HG03066 (cell line): ENCODE measurements around the gene C17orf114.

Experiments used
- ATAC-seq: cut with Tn5 transposase; IDR thresholded peaks from one replicate; pipeline ENCODE4 v1.9.1; 2021; ENCODE audit warnings: low read depth; ENCODE audit not compliant: unreplicated experiment

Gene C17orf114

GRCh38 chr17:4788807-4789700, 13.1 kb downstream of the C17orf114 start, which contains the start of gene GLTPD2:
Gene GLTPD2, plus strand, starts transcription at chr17:4788964. Its CDS starts 48 bp downstream, at chr17:4789012.
- no peak for ATAC-seq

- ATAC-seq = no peak
These were observed 13.8 kb downstream of the C17orf114 start for GRCh38 chr17:4788159-4788806.

DNA sequence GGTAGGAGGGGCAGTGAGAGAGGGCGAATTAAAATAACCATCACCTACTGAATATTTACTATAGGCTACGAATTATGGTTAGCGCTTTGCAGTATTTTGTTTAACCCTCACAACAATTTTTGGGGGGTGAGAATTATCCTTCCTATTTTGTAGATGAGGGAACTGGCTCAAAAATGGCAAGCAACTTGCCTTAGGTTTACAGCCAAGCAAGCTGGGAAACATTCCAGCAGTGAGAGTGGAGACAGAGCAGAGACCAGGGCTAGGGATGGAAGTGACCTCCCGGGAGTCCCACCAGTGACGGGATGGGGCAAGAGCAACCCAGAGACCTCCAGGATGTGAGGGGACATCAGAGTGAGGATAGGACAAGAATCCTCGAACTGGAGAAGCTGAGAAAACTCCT, 15.6 kb downstream of the C17orf114 start:
- ATAC-seq = no peak

GRCh38 chr17:4786106-4786511, 16.0 kb downstream of the C17orf114 start, which contains the start of gene VMO1:
Gene VMO1, minus strand, starts transcription at chr17:4786364. Its CDS starts 12 bp downstream, at chr17:4786352.
- ATAC-seq = no peak

DNA sequence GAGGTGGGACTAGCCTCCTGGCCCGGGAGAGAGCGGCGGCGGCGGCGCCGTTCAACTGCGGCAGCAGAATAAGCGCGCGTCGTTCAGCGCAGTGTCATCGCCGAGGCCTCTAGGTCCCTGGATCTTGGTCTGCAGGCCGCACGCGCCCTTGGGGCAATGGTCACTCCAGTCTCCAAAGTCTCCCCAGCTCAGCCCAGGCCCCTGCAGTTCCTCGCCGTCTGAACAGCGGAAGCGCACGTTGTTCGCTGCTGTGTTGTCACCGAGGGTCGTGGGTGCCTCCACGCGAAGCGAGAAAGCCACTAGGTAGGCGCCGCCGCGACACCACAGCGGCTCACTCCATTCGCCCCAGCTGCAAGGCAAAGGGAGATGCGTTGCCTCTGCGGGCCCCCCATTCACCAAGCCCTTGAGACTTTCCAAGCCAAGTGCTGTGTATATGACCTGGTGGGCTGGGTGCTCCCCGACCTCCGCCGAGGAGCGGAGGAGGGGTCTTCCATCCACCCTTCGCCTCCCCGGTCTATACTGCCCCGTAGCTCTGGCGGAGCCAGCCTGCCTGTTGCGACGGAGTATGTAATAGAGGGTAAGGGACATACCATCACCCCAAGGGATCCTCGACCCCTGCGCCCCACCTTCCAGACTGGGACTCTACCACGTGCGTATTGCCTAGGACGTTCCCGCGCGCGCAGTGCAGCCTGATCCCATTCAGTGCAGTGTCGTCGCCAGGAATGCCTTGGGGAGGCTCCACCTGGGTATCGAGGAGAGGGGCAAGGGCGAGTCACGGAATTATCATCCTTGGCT, 16.6 kb downstream of the C17orf114 start:
- ATAC-seq = no peak

- no peak for ATAC-seq
These were observed 19.5 kb downstream of the C17orf114 start for GRCh38 chr17:4782652-4783051.

GRCh38 chr17:4780325-4780955, 21.7 kb downstream of the C17orf114 start:
- ATAC-seq = no peak

DNA sequence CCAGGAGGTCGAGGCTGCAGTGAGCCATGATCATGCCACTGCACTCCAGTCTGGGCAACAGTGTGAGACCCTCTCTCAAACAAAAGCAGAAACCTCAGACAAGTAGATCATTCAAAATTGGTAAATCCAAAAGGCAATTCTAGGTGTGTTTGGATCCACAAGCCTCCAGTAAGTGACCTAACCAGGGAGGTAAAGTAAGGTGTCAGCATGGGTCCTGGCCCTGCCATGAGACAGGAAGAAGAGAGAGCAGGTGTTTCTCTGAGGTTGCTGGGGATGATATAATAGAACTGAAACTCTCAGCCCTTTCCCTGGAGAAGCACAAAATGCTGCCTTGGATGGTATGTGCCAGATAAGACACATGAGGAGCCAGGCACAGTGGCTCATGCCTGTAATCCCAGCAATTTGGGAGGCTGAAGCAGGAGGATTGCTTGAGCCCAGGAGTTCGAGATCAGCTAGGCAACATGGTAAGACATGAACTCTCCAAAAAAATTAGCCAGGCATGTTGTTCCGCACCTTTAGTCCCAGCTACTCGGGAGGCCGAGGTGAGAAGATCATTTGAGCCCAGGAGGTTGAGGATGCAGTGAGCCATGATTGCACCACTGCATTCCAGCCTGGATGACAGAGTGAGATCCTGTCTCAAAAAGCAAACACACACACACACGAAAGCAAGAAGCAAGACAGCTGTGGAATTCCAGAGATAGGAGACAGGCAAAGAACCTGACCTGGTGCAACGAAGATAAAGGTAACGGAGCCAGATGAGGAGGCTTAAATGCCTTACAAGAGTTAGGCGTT, 24.0 kb downstream of the C17orf114 start:
- ATAC-seq = no peak

- ATAC-seq = no peak
These were observed 29.9 kb downstream of the C17orf114 start for GRCh38 chr17:4772235-4772613.

- ATAC-seq = no peak
These were observed 30.5 kb downstream of the C17orf114 start, which contains the start of gene TM4SF5 for GRCh38 chr17:4771519-4772234. Gene TM4SF5, plus strand, starts transcription at chr17:4771886. Its CDS starts 37 bp downstream, at chr17:4771923.

DNA sequence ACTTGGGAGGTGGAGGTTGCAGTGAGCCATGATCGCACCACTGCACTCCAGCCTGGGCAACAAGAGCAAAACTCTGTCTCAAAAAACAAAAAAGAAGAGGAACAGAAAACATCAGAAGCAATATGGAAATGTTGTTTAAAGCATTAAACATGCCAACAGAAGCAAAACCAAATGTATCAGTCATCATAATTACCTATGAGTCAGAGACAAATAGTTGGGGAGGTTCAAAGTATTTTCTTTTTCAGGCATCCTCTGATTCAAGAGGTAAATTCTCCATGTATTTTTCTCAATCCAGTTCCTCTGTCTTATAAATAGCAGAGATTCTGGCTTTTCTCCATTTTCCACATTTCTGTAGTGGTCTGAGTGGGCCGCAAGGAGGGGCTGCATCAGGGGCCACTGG, 32.5 kb downstream of the C17orf114 start:
- no peak for ATAC-seq

DNA sequence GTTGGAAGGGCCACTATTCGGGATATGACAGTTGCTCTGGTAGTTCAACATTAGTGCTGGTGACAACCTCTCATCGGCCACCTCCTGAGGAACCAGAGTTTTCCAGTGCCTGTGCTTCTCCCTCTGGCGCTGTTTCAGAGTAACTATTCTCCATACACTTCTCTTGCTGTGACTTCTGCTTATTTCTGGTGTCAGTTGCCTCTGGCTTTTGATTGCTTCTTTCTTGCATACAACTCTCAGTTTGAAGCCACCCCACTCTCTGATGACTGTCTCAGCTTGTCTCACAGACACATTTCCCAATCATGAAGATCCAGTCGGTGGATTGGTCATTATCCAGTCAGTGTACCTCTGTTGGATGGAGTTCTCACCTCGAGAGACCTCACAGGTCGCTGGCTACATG, 33.8 kb downstream of the C17orf114 start:
- ATAC-seq = no peak

GRCh38 chr17:4766723-4767122, 35.4 kb downstream of the C17orf114 start:
- ATAC-seq = no peak

DNA sequence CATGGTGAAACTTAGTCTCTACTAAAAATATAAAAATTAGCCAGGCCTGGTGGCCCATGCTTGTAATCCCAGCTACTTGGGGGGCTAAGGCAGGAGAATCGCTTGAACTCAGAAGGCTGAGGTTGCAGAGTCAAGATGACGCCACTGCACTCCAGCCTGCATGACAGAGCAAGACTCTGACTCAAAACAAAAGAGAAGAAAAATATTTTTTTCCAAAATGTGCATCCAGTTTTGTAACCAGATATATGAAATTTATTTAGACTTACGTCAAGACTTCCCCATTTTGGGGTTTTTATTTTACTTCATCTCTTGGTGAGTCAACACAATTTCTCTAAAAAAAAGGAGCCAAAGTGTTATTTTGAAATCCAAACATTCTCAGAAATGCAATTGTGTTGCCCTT, 35.9 kb downstream of the C17orf114 start:
- no peak for ATAC-seq

DNA sequence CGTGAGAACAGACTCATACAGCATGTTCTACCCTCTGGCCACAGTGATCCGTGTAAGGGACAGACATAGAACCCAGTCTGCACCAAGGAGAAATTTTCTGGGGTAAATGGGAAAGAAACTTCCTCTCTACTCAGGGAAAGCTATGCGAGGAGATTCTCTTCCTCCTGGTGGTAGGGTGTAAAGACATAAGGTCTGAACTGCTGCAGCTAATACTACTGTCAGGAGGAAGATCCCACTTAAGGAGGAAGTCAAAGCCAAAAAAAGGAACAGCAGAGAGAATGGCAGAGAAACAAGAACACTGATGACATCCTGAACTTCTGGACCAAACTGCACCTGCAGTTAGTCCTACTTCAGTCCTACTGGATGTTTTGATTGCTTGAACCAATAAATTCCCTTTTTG, 37.5 kb downstream of the C17orf114 start:
- ATAC-seq = no peak

DNA sequence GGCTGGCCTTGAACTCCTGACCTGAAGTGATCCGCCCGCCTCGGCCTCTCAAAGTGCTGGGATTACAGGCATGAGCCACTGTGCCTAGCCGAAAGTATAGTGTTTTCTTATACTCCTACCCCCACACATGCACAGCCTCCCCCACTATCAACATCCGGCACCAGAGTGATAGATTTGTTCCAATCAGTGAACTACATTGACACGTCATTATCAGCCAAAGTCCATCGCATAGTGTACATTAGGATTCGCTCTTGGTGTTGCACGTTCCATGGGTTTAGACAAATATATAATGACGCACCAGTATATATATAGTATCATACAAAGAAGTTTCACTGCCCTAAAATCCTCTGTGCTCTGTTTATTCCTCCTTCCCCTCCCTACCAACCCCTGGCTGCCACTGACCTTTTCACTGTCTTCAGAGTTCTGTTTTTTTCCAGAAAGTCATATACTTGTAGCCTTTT, 42.3 kb downstream of the C17orf114 start:
- ATAC-seq = no peak

GRCh38 chr17:4753392-4753791, 48.7 kb downstream of the C17orf114 start:
- no peak for ATAC-seq

GRCh38 chr17:4751932-4752331, 50.2 kb downstream of the C17orf114 start:
- ATAC-seq = no peak
